Amniotic epithelial cell (primary cell): Measurements from ENCODE around the gene LMO2.

ENCODE experiments used
- DNase-seq: peaks from one replicate; pipeline ENCODE4 v3.0.0-alpha.2; 2010; ENCODE audit warnings: low read depth

Gene LMO2

GRCh38 chr11:33887886-33888285, 4.0 kb downstream of the LMO2 start:
- DNase-seq = no peak

DNA sequence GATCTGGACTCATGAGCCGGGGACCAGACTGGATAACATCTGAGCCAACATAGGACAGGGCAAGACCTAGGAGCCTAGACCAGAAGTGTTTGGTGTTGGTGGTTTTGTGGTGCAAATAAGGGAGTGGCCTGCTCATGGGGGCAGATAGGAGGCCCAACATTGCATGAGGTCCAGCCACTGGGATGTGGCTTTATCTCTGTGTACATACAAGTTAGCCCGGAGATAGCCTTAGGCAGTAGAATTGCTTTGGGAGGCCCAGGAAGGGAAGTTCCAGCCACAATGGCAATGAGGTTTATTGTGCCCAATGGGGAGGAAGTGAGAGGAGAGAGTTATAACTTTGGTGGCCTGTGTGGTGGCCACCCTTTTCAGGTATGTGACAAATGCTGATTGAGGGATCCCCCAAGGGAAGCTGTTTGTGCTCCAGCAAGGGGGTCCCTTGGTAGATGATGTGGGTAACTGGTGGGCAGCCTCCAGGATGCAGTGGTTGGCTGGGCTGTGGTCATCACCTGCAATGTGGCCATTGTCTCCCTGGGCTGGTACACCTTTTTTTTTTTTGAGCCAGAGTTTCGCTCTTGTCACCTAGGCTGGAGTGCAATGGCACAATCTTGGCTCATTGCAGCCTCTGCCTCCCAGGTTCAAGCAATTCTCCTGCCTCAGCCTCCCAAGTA, 6.4 kb downstream of the LMO2 start:
- DNase-seq = no peak

DNA sequence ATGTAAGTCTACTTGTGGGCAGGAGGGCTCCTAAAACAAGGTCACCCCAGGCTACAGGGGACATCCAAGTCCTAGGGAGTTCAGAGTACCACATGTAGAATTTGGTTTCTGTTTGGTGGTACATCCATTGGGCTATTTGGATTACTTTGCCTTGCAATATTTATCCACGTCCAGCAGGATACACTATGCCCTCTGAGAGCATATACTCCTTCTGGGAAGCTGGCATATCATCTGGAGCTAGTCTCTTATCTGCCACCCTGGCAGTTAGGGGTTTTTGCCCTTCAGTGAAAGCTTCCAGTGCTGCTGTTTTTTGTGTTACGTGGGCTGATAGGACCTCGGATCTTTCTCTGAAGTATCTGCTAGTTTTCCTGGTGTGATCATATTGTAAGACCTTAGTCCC, 7.3 kb downstream of the LMO2 start:
- no peak for DNase-seq

DNA sequence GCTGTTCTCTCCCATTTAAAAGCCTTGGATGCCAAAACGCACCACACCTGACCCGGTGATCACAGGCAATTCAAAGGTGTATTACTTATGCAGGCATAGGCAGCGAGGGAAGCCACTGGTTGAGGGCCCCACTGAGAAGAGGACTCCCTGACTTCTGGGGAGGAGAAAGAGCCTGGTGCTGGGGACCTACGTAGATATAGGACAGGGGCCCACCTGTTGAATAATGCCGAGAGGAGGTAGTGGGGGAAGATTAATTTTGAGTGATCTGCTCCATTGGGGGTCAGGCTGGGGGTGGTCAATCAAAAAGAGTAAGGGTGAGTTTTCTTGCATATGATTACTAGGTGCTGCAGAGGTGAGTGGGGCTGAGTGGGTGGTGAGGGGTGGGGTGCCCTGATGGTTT, 7.8 kb downstream of the LMO2 start:
- DNase-seq = no peak

- DNase-seq = no peak
Measured at GRCh38 chr11:33881651-33882503, 10.0 kb downstream of the LMO2 start.

DNA sequence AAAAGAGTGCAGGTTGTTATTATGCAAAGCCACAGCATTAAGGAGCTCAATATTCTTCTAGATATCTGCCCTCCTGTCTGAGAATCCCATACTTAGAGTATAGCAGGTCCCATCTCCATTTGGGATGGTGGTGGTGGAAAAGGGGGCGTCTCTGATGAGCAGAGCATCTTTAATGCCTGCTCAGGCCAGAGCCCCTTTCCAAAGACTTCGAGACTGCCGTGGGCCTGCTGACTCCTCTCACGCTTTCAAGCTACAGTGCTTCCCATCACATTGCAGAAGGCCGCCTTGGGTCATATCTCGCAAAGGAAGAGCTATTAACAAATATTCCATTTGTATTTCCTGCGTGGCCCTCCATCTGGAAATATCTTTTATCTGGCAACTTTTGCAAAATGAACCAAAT, 10.9 kb downstream of the LMO2 start:
- DNase-seq = no peak

GRCh38 chr11:33879375-33879774, 12.5 kb downstream of the LMO2 start:
- no peak for DNase-seq

- DNase-seq = no peak
Measured at GRCh38 chr11:33877038-33877437, 14.8 kb downstream of the LMO2 start.

DNA sequence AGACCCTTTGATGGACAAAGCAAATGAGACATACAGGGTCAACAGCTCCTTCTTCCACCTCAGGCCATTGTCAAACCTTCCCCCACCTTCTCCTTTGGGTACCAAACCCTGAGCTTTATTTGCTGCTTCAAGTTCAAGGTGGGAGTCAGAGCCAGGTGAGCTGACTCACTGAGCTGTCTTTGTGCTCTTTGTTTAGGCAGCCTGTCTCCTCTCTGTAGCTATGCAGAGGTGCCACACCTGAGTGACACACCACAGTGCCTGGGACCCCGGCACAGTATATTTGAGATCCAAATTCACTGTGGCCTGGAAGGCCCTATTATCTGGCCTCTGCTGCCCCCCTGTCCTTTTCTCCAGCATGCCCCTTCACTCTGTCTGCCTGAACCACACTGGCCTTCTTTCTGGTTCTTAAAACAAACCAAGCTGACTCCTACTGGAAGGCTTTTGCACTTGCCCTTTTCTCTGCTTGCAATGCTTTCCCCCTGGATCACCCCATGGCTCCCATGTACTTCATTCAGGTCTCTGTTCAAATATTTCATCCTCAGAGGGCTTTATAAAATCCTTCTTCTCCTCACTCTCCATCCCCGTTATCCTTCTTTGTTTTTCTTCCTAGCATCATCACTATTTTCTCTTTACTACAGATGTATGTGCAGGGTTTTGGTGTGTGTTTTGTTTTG, 16.1 kb downstream of the LMO2 start:
- no peak for DNase-seq

DNA sequence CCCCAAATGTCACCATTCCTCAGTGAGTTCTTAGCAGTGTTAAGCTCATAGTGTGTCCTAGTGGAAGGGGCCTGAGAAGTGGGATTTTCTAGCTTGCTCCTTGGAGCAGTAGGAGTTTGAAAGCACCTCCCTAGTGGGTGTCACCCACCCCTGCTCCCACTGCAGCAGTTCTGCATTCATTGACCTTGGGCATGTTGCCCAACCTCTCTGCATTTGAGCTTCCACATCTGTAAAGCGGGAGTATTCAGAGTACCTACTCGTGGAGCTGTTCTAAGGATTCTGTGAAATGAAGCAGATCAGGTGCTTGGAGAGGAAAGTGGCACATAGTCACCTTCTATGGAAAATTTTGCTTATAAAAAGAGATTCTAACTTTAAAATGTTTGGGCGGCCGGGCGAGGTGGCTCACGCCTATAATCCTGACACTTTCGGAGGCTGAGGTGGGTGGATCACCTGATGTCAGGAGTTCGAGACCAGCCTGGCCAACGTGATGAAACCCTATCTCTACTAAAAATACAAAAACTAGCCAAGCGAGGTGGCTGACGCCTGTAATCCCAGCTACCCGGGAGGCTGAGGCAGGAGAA, 16.9 kb downstream of the LMO2 start:
- no peak for DNase-seq

- DNase-seq = no peak
Measured at GRCh38 chr11:33874433-33874832, 17.4 kb downstream of the LMO2 start.

- no peak for DNase-seq
Measured at GRCh38 chr11:33869481-33870422, 22.1 kb downstream of the LMO2 start.

- no peak for DNase-seq
Measured at GRCh38 chr11:33868647-33869461, 23.0 kb downstream of the LMO2 start.

DNA sequence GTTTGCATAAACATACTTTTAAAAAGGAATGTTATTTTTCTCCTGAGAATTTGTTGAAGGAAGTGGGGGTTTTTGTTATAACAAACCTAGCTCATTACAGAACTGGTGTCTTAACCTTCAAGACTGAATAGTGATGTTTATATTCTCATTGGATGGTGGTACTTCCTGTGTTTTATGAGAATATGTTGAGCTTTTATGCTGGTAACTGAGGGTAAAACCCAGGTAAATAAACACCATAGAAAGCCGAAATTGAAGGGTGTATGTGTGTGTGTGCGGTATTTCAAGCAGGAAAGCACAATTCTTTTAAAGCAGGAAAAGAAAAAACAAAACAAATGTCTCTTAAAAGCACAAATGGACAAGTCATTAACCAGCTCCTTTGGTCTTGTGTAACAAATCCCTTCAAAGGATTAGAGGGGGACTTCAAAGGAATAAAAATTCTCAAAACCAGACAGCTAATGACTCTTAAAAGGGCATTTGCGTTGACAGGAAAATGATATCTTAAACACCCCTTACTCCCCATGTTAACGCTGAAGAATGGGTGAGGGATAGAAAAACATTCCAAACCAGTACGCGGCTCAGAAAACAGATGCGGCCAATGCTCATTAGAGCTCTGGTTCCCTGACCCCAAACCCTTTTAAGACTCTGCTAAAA, 23.8 kb downstream of the LMO2 start:
- DNase-seq = no peak

DNA sequence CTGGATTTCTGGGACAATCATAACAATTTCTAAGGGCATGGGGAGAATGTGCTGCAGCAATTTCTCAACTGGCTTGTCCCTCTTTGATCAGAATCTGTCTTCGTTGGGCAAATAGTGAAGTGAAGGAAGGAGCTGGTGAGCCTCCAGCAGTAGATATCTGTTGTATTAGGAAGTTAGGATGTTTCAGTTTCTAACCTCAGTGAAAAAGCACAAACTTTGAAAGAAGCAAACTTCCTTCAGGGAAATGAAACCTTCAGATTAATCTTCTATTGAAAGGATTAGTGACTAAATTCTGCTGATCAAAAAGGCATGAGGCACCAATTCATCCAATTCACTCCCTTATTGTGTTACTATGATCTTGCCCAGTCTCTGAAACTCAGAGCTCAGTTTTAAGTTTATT, 24.3 kb downstream of the LMO2 start:
- DNase-seq = no peak

DNA sequence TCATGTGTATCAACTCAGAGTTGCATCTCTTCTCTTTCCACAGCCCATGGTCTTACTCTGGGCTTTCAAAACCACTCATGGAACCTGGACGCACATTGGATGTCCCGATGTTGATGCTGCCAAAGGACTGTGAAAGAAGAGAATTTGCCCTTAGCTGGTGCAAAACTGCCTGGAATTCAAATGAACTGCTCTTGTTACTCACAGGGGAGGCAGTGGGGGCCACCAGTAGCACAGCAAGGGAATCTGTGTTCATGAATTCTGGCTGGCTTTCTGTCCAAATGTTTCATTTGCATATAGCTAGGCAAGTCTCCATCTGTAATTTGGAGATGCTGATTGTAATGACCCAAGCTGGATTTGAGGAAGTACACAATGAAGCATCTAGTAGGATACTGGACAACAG, 24.9 kb downstream of the LMO2 start:
- DNase-seq = no peak

DNA sequence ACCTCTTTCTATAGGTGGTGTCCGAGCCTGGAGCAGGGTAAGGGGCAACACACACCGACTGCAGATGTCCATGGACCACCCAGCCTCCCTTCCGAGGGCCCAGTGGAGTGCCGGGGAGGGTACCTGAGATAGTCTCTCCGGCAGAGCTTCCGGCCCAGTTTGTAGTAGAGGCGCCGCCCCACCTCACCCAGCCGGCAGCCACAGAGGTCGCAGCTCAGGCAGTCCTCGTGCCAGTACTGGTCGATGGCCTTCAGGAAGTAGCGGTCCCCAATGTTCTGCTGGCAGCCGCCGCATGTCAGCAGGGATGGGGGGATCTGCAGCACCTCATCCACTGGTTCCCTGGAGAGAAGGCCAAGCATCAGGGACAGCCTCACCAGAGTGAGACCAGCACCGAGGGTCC, 27.4 kb downstream of the LMO2 start:
- no peak for DNase-seq

- DNase-seq = no peak
Measured at GRCh38 chr11:33863418-33864172, 28.3 kb downstream of the LMO2 start.

GRCh38 chr11:33861941-33862589, 29.8 kb downstream of the LMO2 start:
- DNase-seq = no peak
